CD4-positive, alpha-beta T cell treated with Interleukin-4 for 1 hour (primary cell): ENCODE data around the gene ZMPSTE24.
"Not testable (repeated sequence)": the region's sequence is repeated elsewhere in the genome, so short reads cannot be mapped to it uniquely, and the experiment has no call there.

Experiments
- DNase-seq, 2 donors: peaks; one replicate each; pipeline ENCODE4 v3.0.0-alpha.2; 2020 to 2022

Gene ZMPSTE24

DNA sequence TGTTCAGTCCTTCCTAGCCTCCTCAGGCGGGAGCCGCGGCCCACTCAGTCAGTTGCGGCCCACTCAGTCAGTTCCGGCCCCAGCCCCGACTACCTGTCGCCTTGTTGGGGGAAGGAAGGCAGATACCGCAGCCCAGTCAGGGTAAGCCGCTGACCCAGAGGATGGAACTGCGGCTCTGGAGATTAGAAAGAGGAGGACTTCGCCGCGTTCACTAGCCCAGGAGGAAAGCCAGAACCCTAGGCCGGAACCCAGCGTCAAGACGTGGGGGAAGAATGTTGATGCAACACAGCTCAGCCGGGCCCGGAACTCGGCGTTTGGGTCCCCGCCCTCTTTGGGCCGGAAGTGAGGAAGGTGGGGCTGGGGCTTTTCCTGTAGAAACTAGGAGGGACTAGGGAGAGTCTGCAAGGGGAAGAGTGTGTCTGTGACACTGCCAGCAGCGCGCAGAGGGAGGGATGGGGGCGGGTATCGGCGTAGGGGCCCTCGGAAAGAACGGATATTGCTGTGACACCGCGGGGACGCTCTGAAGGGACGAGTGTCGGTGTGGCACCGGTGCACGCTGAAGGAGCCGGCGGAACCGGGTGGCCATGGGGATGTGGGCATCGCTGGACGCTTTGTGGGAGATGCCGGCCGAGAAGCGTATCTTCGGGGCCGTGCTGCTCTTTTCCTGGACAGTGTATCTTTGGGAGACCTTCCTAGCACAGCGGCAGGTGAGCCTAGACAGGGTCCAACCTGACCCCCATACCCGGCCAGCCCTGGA lies at the start of gene ZMPSTE24:
TSS of gene ZMPSTE24 (plus strand) at position 549 of the 757 bp plus-strand sequence. CDS start at position 585, 36 bp downstream.
- peak; percentile 98 to 99 for DNase-seq

DNA sequence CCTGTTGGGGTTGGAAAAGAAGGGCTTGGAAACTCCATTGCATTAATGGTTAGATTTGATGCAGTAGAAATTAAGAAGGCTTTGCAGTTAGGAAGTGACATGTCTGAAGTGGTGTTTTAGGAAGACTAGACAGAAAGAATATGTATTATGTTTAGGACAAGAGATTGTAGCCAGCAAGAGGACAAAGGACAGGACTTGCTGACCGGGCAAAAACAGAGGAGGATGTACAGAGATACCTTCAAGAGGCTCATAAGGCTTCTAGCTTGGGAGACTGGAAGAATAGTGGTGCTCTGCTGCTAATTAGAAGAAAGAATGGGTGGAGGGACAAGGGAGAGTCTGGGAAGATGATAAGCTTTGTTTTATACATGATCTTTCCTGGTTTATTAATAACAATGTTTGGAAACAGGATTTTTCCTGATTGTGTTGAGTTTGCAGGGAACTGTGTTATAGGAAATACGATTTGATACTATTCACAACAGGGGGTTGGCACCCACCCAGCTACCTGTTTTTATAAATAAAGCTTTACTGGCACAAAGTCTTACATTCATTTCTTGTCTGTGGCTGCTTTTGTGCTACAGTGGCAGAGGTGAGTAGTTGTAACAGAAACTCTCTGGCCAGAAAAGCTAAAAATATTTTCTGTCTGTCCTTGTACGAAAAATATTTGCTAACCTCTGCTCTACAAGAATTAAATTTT lies 47.4 kb upstream of the ZMPSTE24 start:
- DNase-seq, result no peak

DNA sequence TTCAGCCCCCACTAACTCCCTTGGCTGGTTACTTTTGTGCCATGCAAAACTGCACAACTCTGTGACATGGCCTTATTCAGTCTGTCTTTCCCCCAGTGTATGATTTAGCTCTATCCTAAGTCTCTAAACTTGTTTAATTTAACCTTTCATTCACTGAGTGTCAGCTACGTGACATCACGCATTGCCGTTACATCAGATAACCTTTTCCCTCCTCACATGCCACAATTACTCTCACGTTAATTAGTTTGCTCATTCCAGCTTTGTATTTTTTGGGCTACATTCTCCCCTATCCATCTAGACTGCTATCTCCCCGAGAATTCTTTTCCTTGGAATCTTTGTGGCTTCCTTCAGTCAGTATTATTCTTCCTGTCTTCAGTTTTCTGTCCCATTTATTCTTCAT lies 39.7 kb upstream of the ZMPSTE24 start:
- no peak for DNase-seq

DNA sequence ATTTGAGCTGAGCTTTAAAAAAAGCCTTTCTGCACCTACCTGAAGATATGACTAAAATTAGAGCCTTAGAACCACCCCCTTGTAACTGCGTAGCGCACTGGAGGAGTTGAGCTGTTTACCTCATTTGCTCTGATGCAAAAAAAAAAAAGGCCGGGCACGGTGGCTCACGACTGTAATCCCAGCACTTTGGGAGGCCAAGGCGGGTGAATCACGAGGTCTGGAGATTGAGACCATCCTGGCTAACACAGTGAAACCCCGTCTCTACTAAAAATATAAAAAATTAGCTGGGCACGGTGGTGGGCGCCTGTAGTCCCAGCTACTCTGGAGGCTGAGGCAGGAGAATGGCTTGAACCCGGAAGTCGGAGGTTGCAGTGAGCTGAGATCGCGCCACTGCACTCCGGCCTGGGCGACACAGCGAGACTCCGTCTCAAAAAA lies 36.5 kb upstream of the ZMPSTE24 start:
- DNase-seq, result not testable (repeated sequence)

DNA sequence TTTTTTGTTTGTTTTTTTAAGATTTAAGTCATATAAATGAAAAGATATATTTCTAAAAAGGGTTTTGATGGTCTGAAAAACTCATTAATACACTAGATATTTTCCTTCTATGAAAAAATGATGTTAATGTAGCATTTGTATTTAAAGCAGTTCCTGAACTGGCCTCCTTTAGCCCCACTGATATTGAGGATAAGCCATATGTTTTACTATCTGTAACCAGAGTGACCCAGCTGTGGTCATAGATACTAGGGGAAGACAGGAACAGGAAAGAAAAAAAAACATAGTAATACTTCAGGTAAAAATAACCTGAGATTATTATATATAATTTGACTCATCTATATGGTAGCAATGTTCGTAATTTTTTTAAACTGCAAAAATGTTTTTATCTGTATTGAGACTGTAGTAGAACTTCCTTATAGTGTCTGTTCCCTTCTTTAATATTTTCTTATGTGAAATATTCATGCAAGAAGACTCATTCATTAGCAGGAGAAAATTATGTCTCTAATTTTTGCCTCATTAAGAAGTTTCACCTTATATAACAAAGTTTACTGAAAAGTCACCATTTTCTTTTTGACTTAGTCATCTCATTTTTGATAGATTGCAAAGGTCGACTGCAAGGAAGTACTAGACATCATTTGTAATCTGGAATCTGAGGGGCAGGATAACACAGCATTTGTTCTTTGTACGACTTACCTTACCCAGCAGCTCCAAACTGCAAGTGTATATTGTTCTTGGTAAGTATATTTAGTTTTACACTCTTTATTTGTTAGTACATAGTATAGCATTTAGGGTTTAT lies 35.9 kb upstream of the ZMPSTE24 start:
- DNase-seq, result no peak

DNA sequence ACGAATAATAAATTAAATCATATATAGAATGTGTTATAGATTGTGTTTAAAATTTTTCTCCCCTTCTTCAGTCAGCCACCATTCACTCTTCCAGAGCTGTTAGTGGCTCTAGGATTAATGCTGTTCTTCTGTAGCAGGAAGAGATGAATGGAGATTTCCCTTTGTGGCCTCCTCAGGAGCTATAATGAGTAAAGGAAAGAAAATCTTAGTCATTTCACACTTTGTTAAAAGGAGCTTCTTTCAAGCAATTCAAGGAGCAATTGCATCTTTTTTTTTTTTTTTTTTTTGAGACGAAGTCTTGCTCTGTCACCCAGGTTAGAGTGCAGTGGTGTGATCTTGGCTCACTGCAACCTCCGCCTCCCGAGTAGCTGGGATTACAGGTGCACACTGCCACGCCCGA lies 34.0 kb upstream of the ZMPSTE24 start:
- DNase-seq, result no peak

DNA sequence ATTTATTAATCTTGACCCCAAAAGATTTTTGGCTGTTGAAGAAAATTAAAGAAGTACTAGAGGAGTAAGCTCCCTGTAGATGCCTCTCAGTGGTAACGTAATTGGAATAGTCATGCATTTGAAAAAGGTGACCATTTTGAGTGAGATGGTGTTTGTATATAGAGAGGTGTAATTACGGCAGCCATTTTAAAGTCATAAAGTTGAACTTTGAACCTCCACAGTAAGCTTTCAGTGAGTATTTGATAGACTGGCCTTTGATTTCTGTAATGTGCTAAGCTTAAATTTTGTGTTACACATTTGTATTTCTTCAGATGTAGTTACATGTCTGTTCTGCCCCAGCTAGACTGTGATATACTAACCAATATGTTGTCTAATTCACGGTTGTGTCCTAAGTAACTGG lies 31.8 kb upstream of the ZMPSTE24 start:
- DNase-seq, result no peak

DNA sequence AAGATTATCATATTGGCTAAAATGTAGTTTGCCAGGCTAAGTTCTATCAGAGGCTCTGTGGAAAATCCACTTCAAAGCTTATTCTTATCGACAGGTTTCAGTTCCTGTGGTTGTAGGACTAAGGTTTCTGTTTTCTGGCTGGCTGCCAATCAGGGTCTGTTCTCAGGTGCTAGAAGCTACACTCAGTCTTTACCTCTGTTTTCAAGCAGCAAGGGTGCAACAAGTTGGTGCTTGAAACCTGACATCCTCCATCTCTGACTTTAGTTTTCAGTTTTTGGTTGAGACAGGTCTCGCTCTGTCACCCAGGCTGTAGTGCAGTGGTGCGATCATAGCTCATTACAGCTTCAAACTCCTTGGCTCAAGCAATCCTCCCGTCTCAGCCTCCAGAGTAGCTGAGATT lies 25.6 kb upstream of the ZMPSTE24 start:
- peak; percentile 36 to 49 for DNase-seq

DNA sequence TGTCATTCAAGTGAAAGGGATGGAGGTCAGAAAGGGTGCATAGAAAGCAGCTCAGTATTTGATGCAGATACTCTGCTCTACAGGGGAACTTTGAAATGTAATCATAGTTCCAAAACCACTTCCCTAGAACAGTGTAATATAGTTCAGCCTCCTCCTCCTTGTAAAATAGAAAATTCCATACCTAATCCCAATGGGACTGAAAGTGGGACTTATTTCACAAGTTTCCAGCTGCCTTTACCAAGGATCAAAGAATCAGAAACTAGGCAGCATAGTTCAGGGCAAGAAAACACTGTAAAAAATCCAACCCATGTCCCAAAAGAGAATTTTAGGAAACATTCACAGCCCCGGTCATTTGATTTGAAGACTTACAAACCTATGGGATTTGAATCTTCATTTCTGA lies 18.4 kb upstream of the ZMPSTE24 start:
- DNase-seq, result no peak

DNA sequence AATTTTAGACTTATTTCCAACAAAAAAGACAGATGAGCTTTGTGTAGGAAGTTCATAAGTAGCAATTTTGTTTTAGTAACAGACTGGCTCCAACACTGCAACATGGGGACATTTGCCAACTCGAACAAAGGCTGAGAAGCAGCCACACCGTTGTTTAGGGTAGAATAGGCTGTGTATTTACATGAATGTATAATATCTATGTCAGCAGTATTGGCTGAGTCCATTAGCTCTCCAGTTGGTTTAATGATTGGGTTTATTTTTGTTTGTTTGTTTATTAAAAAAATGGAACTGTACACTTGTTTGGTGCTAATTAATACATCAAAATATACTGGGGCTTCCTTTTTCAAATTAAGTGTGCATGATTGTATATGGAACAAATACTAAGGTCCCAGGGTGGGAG lies 17.6 kb upstream of the ZMPSTE24 start:
- no peak for DNase-seq

DNA sequence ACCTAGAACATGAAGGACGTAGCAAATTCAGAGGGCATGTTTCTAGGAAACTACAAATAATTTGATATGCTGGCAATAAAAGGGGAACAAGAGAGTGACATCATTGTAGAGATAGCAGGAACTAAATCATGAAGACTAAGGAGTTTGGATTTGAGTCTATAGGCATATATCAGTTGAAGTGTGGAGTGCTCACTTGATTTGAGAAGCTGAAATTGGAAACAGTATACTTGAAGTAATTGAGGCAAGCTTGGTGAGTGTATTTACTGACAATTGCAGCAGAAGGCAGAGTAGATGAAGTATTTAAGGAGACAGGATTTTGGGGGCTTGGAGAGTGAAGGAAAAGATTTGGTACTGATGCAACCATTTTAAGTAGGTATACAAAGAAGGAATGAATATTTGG lies 16.7 kb upstream of the ZMPSTE24 start:
- peak in 1 of 2 donors; percentile 5 for DNase-seq

DNA sequence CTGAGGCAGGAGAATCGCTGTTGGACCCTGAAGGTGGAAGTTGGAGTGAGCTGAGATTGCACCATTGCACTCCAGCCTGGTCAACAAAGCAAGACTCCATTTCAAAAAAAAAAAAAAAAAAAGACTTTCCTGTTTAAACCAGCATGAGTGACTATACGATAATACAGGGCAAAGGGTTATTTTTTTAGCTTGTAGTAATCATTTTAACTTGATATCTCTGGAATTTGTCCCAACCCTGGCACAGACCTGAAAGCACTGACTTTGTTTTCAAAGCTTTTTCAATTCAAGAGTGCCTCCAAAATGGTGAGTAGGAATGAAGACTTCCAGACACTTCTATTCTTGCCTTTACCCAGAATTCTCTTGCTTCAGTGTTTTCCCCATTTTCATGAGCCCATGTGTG lies 14.7 kb upstream of the ZMPSTE24 start:
- no peak for DNase-seq

DNA sequence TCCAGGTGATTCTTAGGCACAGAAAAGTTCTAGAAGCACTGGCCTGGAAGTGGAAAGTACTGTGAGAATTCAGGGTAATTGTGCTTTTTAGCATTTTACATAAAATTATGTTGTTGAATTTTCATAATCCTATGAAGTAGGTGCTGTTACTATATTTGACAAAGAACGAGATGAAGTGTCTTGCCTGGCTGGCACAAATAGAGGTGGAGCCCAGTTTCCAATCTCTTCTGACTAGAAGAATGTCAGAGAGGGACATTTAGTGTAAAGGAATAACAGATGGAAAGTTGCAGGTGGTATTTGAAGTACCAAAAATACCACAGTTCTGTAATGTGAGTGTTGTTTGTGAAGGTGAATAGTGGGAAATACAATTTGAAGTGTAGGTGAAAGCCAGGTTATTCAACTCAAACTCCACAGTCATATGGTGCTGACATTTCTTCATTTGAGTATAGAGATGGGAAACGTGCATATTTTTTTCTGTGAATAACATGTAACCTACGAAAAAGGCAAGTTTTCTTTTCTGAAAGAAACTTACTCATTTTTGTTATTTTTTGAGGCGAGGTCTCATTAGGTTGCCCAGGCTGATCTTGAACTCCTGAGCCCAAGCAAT lies 13.8 kb upstream of the ZMPSTE24 start:
- no peak for DNase-seq

DNA sequence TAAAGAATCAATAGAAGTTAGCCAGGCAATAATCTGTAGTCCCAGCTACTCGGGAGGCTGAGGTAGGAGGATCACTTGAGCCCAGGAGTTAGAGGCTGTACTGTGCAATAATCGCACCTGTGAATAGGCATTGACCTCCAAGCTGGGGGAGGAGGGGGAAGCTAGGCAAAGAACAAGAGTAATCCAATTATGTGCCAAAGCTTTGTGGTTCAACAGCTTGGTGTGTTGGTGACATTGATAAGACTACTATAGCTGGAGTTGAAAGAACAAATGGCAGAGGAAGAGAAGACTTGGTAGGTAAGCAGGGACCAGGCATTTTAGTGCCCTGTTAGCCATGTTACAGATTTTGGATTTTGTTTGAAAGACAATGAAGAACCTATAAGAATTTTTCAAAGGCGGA lies 12.3 kb upstream of the ZMPSTE24 start:
- DNase-seq, result no peak

DNA sequence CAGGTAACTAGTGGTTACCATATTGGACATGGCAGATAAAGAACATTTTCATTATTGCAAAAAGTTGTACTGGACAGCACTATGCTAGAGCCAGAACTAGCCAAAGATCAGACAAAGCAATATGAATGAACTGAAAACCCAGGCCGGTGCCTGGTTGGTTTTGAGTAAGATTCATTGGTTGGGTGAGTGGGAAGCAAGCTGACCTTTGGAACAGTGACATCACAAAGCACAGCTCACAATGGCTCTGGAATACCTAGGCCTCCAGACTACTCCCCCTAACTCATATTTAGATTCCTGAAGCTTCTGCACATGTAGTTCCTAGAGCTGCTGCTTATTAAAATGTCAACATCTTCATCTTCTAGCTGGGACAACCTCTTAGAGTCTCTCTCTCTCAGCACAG lies 10.4 kb upstream of the ZMPSTE24 start, which contains the start of gene TMCO2:
TSS of gene TMCO2 (plus strand) at position 283 of the 400 bp plus-strand sequence. CDS start at position 340, 57 bp downstream.
- no peak for DNase-seq

DNA sequence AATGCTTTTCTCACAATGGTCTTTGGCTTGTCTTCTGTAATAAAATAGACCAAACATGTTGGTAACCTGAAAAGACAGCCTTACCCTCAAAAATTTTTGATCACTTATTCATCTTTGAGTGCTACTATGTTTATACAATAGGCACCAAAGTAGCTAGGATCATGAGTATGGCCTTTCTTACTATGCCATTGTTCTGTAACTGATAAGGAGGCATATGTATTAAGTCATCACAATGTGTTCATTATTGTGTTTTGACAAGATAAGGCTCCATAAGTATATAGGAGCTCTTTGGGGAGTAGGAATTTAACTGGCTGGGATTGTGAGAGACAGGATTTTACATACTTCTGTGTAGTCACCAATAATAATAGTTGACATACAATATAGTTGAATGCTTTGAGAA lies 9.6 kb upstream of the ZMPSTE24 start:
- DNase-seq, result no peak

DNA sequence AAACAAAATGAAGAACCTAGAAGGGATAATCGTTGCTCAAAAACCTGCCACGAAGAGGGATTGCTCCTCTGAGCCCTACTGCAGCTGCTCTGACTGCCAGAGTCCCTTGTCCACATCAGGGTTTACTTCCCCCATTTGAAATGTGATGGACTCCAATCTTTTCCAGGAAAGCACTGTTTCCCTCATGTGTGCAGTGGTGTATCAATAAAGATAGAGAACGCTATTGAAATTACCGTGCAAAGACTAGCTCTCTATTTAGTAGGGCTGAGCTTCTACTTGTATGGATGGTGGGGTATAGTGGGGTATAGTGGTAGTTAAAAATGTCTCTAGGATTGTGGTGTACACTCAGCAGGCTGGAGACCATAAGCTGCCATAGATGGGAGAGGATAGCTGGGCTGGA lies 6.6 kb upstream of the ZMPSTE24 start:
- DNase-seq, result no peak

DNA sequence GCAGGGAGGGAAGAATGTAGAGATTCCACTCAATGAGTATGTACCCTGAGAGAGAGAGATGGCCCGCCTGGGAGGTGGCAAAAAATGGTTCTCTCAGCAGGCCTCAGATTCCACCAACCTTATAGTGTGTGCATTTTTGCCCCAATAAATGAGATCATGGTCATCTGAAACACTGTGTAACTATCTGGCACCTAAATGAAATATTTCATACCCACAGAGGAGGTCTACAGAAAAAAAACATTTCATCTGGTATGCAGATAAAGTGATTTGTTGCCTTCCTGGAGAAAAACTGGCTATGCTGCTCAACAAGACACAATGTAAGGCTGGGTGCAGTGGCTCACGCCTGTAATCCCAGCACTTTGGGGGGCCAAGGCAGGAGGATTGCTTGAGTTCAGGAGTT lies 5.4 kb upstream of the ZMPSTE24 start:
- DNase-seq, result no peak

DNA sequence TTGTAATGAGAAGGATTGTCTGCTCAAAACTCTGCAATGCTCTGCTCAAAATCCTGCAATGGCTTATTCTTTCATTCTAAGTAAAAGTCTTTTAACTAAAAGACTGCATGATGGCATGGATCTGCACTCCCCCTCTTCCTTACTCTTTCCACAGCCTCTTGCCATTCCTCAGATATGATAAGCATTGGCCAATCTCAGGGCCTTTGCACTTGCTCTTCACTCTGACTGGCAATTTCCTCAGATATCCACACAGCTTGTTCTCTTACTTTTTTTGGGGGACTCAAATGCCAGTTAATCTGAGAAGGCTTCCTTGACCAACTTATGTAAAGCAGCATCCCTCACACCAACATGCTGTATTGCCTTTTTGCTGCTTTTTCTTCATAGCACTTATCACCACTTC lies 2.8 kb upstream of the ZMPSTE24 start:
- DNase-seq, result no peak

DNA sequence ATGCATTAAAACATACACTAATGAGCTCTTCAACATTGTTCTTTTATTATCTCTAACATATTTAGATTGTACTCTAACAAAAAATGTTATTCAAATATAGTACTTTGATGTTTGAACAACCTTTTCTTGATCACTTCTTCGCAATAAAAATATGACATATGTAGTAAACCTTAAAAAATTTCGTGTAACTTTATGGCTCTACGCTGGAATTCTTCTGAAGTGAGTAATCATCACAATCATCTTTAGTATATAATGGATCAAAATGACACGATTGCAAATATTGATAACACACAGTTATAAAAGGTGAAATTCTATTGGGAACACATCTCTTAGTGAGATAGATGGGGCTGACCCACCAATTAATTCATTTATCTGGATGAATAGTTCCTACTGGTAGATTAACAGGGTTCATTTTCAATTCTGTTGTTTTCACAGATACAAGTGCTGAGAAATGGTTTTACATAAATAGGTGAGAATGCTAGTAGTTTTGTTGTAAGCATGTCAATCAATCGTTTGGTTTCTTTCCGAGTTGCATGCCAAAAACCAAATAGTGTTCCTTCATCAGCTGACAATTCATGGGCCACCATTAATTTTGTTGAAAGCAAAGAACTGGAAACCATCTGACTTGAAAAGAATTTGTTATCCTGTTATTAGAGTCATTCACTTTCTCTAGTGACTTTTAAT lies 1.5 kb upstream of the ZMPSTE24 start:
- no peak for DNase-seq

DNA sequence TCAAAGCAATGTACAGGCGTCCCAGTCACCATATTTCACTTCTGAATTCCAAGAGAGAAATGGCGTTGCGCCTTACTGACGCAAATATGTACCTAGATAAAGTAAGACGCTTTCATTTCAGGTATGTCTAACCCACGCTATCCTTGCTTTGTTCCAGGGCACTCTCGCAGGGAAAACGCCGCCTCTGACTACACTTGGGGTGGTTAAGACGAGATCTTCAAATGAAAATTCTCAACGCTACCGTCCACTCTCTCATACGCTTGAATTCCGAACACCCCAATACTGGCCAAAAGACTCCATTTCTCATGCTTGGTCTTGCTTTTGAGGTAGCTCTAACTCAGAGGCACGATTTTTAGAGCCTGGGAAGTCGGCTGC lies 736 bp upstream of the ZMPSTE24 start:
- no peak for DNase-seq

DNA sequence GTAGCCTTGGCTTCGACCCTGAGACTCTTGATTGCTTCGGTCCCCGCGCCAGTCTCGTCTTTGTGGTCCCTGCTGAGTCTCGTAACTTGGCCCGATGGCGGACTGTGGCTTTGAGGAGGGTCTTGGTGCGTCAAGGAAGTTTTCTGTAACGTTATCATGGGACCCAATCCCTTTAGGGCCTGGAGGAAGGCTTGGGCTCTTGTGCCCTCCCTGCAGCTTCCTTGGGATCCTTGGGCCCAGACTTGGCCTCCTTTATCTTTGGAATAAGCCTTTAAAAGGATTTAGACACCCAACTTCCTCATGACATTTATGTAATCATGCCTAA lies 371 bp downstream of the ZMPSTE24 start:
- no peak for DNase-seq

DNA sequence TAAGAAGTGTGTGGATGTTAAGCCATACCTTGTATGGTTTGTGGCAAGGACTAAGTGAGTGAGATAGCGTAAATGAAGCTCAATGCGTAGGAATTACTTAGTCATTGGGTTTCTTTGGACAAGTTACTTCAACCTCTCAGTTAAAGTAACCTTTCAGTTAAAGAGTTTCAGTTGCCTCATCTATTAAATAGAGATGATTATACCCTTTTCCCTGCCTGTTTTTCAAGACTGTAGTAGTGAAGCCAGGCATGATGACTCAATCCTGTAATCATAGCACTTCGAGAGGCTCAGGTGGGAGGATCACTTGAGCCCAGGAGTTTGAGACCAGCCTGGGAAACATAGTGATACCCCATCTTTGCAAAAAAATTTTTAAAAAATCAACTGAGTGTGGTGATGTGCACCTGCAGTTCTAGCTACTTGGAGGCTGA lies 6.3 kb downstream of the ZMPSTE24 start:
- no peak for DNase-seq
